ENCODE data around the gene PLCB1. TPM values are rescaled to one million over a fixed set of nuclear protein-coding genes. Genes with fewer than 3 reads are reported as not detected.

PLCB1 gene
- total and polyA plus RNA-seq, 2 experiments from 2014 or later = 14.9 to 20.7 TPM

GRCh38 chr20:8318965-8319625 is 187.0 kb downstream of the PLCB1 start:
- Histone ChIP-seq H3K27ac (ENCODE audit: low read depth) (no peak overlapping the region), H3K27me3 (ENCODE audit: insufficient read depth) (no peaks in the 10 kb centered on the region), H3K4me1 (ENCODE audit: insufficient read depth) (peaks cover 9% of the 10 kb centered on the region), H3F3A (replicated peaks; ENCODE audit: low read depth) (no peaks in the 10 kb centered on the region), H3K9me2 (ENCODE audit: insufficient read depth) (no peaks in the 10 kb centered on the region), H3K79me2 (replicated peaks; ENCODE audit: insufficient read depth) (no peaks in the 10 kb centered on the region), H3K36me3 (ENCODE audit: insufficient read depth) (no peaks in the 10 kb centered on the region), H3K4me2 (no peak overlapping the region), H3K4me3 (no peak overlapping the region), H2AFZ (no peak overlapping the region), H4K20me1 (replicated peaks; ENCODE audit: insufficient read depth) (no peaks in the 10 kb centered on the region)
- no peaks in the 10 kb centered on the region for H3K36me3 Mint-ChIP-seq (ENCODE audit: low read depth)
- DNase-seq (ENCODE audit: low spot score) (no peak), ATAC-seq (no peak)
- no peak overlapping the region for H3K4me3 Mint-ChIP-seq
- peaks cover 8% of the 10 kb centered on the region; the same call in 2 of the 3 replicates for H3K4me1 Mint-ChIP-seq
- peak overlapping the region; percentile 24; the same call in 1 of the 2 replicates for H3K27ac Mint-ChIP-seq
- H3K9me3 Mint-ChIP-seq = no peaks in the 10 kb centered on the region
- no peak for TF ChIP-seq STAT1 (IDR thresholded peaks at IDR 0.05; ENCODE audit: unreplicated experiment)
- no peak for TF ChIP-seq EZH2phosphoT487 (IDR thresholded peaks at IDR 0.05; ENCODE audit: unreplicated experiment)
- no peak for TF ChIP-seq POLR2AphosphoS5 (IDR thresholded peaks at IDR 0.05; ENCODE audit: low read depth)
- TF ChIP-seq ZNF462 (CRISPR knock-in tag; IDR thresholded peaks at IDR 0.05) = no peak
- TF ChIP-seq CREB1 (CRISPR knock-in tag; IDR thresholded peaks at IDR 0.05; ENCODE audit: low read depth) = no peak
- no peak for TF ChIP-seq CTCF (conservative IDR thresholded peaks at IDR 0.05; ENCODE audit: low read depth in 2 of 2)
- H3K27me3 Mint-ChIP-seq (ENCODE audit: insufficient read depth, low read depth, poor library complexity) = no peaks in the 10 kb centered on the region
